GM21717 (cell line): ENCODE results near the gene CXCL5.
"Not testable (repeated sequence)": the region's sequence is repeated elsewhere in the genome, so short reads cannot be mapped to it uniquely, and the experiment has no call there.

Experiments used
- ATAC-seq: cut with Tn5 transposase; IDR thresholded peaks from one replicate; pipeline ENCODE4 v1.9.1; 2021; ENCODE audit warnings: mild to moderate bottlenecking, moderate library complexity; ENCODE audit not compliant: unreplicated experiment

CXCL5 gene

GRCh38 chr4:74015126-74015780 is 16.8 kb upstream of the CXCL5 start:
- ATAC-seq, result no peak

DNA sequence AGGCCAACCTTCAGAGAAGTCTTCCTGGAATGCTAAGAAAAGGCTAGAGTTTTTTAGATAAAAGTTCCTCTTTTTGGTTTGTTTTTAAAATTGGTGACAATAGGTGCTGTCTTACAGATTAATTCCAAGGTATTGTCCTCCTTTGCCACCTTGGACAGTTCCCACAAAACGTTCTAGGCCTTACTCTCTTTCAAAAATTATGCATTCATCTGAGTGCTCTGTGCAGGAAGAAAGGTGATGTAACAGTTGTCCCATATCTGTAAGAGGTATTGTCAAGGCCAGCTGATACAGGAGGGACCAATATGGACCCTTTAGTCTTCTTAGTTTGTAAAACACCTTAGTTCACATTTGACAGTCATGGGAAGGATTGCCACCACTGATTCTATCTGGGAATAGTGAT is 15.9 kb upstream of the CXCL5 start:
- no peak for ATAC-seq

DNA sequence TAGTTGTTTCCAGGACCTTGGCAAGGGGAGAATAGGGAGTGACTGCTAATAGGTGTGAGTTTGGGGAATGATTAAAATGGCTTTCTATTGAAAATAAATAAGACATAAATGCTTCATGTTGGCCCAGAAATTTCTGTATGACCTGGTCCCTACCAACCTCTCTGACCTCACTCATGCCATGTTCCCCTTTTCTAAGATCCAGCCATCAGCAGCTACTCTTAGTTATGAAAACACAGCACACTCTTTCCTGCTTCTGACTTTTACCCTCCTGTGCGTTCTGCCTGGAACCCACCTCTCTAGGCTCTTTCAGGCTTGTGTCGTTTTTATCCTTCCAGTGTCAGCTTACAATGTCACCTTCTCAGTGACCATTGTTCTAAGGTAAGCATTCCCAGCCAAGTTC is 14.8 kb upstream of the CXCL5 start:
- ATAC-seq, result no peak

DNA sequence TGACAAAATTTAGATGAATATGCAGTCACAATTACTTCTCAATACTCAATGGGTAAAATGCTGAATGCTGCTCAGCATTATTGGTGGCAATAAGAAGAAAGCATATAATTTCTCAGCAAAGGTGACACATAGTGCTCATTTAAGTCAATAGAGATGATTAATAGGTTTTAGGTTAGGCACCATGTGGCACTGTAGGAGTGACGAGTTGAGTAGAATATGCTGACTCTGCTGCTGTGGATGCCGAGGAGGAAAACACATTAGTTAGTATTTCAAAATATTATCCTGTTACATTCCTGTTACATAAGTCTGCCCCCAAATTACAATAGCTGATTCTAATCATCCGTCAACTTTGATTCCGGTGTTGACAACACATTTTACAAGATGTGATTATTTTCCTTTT is 13.7 kb upstream of the CXCL5 start:
- no peak for ATAC-seq

- ATAC-seq, result no peak
Measured at GRCh38 chr4:74009307-74009706, 10.8 kb upstream of the CXCL5 start.

- no peak for ATAC-seq
Measured at GRCh38 chr4:74006009-74006476, 7.6 kb upstream of the CXCL5 start.

- no peak for ATAC-seq
Measured at GRCh38 chr4:74005528-74005927, 7.1 kb upstream of the CXCL5 start.

- ATAC-seq, result no peak
Measured at GRCh38 chr4:74004668-74005067, 6.2 kb upstream of the CXCL5 start.

DNA sequence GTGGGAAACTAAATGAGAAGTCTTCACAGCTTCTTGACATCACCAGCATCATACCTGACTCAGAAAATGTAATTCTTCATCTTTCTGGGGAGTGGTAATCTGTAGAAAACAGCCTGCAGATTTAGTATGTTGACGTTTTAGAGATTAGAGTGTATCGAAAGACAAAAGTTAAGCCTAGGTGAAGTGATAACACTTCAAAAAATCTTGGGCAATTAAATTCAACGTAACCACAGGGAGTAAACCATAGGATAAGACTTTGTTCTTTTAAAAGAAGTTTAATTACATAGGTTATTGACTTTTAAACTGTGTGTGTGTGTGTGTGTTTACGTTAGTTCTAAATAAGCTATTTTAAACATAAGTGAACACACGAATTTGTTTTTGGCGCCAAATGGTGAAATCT is 1.8 kb upstream of the CXCL5 start:
- ATAC-seq, result no peak

DNA sequence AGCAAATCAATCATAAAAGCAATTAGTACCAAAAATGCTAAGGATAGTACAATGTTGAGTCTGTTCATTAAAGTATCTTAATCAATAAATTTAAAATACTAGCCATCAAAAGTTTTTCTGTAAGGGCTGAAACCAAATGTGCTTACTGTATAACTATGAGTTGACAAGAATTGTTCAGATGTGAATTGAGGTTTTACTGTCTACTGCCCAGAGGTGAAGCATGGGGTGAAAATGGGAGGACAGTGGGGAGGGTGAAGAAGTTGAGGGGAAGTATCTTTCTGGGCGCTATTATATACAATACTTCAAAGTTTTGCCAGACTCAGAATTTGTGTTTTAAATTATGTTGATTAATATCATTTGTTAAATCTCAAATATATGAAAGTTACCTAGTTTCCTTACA is 6.4 kb downstream of the CXCL5 start:
- ATAC-seq, result no peak

DNA sequence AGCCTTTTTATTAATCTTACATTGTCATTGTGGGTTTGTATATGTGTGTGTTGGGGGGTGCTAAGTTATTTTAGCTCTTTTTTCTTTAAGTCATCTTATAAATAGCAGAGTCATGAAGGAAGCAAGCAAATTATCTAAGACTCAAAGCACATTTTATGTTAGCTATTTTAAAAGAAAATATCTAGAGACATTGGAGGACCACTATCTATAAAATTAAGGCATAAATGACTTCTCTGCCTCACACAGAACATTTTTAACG is 6.8 kb downstream of the CXCL5 start:
- no peak for ATAC-seq

DNA sequence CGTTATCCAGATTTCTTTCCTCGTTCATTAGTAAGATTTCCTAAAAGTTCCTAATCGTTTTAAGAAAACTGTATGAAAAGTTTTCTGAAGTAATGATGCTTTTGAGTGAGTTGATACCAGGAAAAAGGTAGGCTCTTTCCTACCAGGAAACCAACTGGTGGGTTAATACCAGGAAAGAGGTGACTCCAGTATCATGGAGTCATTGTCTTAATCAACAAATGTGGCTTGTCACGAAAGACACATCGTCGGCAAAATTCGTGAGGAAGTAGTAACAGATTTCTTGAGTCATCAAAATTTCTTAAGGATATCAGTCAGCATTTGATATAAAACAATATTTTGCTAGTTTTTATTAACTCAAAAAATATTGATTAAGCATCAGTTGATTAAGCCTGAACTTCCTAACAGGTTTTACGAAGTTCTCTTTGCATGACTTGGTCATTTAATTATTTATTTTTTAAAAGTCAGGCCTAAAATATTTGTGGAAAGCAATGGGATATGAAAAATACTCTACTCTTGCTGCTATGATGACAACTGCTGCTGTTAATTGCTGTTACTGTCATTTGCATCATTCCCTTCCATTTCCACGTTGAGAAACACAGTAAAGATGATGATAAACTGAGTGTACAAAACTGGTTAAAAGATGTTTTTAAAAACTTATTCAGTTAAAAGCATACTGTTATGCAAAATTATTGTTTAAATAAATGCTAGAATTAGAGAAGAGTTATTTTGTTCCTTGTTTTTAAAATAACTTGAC is 7.3 kb downstream of the CXCL5 start:
- ATAC-seq, result no peak

- no peak for ATAC-seq
Measured at GRCh38 chr4:73989928-73990327, 8.5 kb downstream of the CXCL5 start.

- no peak for ATAC-seq
Measured at GRCh38 chr4:73989031-73989430, 9.4 kb downstream of the CXCL5 start.

DNA sequence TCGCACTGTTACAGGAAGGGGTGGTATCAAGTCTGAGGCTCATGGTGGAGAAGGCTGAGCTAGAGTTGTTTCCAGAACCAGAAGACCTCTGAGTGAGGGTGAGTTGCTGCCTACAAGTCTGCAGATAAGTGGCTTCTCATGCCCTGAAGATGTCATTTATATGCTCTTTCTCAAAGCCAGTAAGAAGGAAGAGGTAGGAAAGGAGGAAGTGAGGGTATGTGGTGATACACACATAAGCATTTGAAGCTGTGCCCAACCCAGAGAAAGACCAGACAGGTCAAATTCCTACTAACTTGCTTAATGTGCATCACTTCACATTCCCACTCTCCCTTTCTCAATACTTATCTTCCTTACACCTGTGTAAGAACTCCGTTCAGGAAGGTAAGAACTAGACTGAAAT is 10.4 kb downstream of the CXCL5 start, which contains the start of gene PPBP:
Gene PPBP, minus strand, starts transcription at position 130 of the 400 bp plus-strand sequence. Its CDS starts 87 bp downstream, at position 43.
- ATAC-seq, result no peak

DNA sequence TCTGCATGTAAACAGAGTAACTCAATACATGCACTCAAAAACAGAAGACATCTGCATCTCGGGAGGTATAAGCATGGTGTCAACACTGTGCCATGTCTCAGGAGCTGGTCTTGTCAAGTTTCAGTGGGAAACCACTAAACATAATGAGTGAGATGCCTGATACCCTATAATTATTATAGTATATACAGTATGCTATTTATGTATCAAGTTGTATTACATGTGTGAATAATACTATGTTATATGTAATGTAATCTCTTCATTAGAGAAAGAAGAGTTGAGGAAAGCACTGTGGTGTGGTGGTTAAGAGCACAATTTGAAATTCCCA is 13.0 kb downstream of the CXCL5 start:
- no peak for ATAC-seq

GRCh38 chr4:73984736-73985527 is 13.5 kb downstream of the CXCL5 start:
- no peak for ATAC-seq

- ATAC-seq, result not testable (repeated sequence)
Measured at GRCh38 chr4:73981175-73981574, 17.3 kb downstream of the CXCL5 start.

DNA sequence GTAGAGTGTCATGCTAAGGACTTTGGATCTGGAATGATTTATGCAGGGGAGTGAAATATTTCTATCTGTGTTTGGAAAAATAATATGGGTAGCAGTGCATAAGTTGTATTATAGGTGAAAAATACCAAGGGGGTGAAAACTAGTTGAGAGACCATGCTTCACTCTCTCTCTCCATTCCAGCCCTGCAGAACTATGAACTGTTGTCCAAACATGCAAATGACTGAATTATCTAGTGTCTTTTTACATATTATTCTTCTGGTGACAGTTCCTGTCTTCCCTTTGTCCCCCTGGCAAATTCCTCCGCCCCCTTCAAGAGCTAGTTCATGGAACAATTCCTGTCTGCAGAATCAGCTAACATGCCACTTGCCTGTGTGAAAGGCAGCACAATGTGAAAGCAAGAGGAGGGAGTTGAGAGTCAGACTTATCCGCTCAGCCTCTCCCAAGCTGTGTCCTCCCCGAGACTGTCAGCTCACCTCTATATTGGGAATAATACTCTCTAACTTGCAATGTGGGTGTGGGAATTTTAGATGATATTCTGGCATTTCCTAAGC is 19.0 kb downstream of the CXCL5 start:
- ATAC-seq, result no peak

DNA sequence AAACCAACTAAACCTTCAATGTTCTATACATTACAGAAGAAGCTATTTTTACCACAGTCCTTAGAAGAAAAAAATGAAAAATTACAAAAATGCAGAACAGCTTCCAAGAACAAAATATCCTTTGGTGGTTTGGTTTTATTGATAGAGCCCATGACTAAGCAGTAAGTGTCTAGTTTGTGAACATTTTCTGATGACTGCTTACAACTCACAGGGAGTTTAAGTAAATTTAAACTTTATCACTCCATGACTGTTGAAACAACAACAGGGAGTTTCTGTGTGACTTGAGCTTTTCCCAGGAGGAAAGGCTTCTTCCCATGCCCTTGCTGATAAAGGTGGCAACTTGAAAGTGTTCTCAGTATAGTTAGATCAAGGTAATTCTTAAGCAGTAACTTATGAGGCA is 19.6 kb downstream of the CXCL5 start:
- no peak for ATAC-seq

DNA sequence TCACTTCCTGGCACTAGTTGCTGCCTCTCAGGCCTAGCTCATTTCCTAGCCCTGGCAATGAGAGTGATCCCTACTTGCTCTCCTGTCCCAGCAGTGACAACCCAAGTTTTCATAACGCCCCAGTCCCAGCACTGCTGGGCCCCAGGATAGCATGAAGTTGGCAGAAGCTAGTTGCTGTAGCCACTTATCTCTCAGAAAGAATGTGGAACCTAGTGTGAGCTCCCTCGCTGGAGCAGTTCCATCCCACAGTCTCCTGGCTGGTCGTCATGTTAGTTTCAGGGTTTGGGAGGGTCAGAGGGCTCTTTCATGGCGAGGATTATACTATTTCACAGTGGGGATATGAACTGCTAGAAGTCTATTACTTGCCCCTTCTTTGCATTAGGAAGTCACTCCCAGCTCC is 21.8 kb downstream of the CXCL5 start:
- no peak for ATAC-seq

GRCh38 chr4:73976217-73976616 is 22.3 kb downstream of the CXCL5 start:
- ATAC-seq, result no peak
